Psoas muscle (tissue), 8 donors: ENCODE results near the gene CHST6. TPM values are rescaled to one million over a fixed set of nuclear protein-coding genes. Genes with fewer than 3 reads are reported as not detected.
"Not testable (repeated sequence)": the region's sequence is repeated elsewhere in the genome, so short reads cannot be mapped to it uniquely, and the experiment has no call there.

Experiments
- ATAC-seq, 4 donors: fragments of 200-7000 bp; cut with Tn5 transposase; one replicate each; pipeline ENCODE4 v1.9.1; 2020; ENCODE audit warnings: moderate library complexity in 3 of 4, mild to moderate bottlenecking in 2 of 4
- DNase-seq, 2 donors: peaks; one replicate each; pipeline ENCODE4 v3.0.0-alpha.2; 2020
- H3K27ac ChIP-seq: fragments of 200-600 bp; one replicate; pipeline ENCODE4 v1.8.0; 2022
- H3K27me3 ChIP-seq, 3 donors: fragments of 200-600 bp in 1 of 3; one replicate each; pipeline versions ENCODE4 v1.6.1 to v1.8.0; 2013 to 2022; ENCODE audit warnings: low read length in 2 of 3, mild to moderate bottlenecking in 2 of 3, moderate library complexity in 1 of 3; ENCODE audit not compliant: insufficient read depth in 3 of 3
- H3K36me3 ChIP-seq, 2 donors: fragments of 200-600 bp in 1 of 2; one replicate each; pipeline versions ENCODE4 v1.6.1 to v1.8.0; 2013 to 2022; ENCODE audit warnings: low read depth in 1 of 2, mild to moderate bottlenecking in 1 of 2, moderate library complexity in 1 of 2; ENCODE audit not compliant: insufficient read depth in 1 of 2
- H3K4me1 ChIP-seq: fragments of 200-600 bp; one replicate; pipeline ENCODE4 v1.8.0; 2022
- H3K4me3 ChIP-seq: fragments of 200-600 bp; one replicate; pipeline ENCODE4 v1.8.0; 2022; ENCODE audit warnings: mild to moderate bottlenecking
- H3K9me3 ChIP-seq: fragments of 200-600 bp; one replicate; pipeline ENCODE4 v1.8.0; 2022
- CTCF ChIP-seq: fragments of 200-600 bp; IDR thresholded peaks from one replicate; pipeline ENCODE4 v1.8.0; 2022; ENCODE audit warnings: antibody characterized with exemption
- WGBS, 3 donors: extraction: QIAGEN DNeasy Blood & Tissue Kit; methylation state at CpG; one replicate each; pipeline versions ENCODE4 v1.1.6 to v1.1.7; 2013; 5-methylcytosine and 5-hydroxymethylcytosine counted together
- intact Hi-C, 2 donors: fragments of 100-400 bp; cut with DNase I; formaldehyde crosslinking; loops; one replicate each; pipeline versions ENCODE4 v1.11.0 to v1.14.2; 2022
- polyA plus RNA-seq, 3 donors: library from polyadenylated mRNA; stranded (reverse); fragments of 200-250 nt; gene quantifications; one replicate each; pipeline ENCODE4 v1.2.3, GENCODE V29; 2013
- total RNA-seq, 4 donors: library from RNA; stranded (reverse); fragmentation: NEBNext Ultra II Directional in 2 of 4; extraction: Animal tissue kit (Norgen Biotek cat#: 25700) in 2 of 4; gene quantifications; one replicate each; pipeline versions ENCODE4 v1.2.1 to v1.2.4, GENCODE V29; 2021 to 2023
- donor health status: healthy with polysubstance abuse.
- donor health status: DM: no; HTN: no; CAD: no; lungs with moderate emphysema.
- donor health status: Bipolar disorder and iron deficiency.
- donor health status: healthy.
- donor health status: DM: yes; HTN: yes; CAD: no.
- donor health status: DM: no; HTN: no; CAD: no.
- donor health status: DM: no; HTN: no; CAD: no.
- donor health status: DM: yes; HTN: yes; CAD: no.

Gene CHST6
- total and polyA plus RNA-seq, 7 donors, result 0.01 to 5.8 (median 0.15) TPM

- intact Hi-C loops, result no loop called here
- no peak overlapping the region for H3K4me3 ChIP-seq
These were observed 31.0 kb upstream of the CHST6 start for GRCh38 chr16:75526032-75526790.

GRCh38 chr16:75519175-75519574 lies 23.9 kb upstream of the CHST6 start:
- Histone ChIP-seq H3K27me3 (no peaks in the 10 kb centered on the region), H3K9me3 (no peaks in the 10 kb centered on the region), H3K4me3 (no peak overlapping the region), H3K36me3 (no peaks in the 10 kb centered on the region), H3K4me1 (no peaks in the 10 kb centered on the region), H3K27ac (no peak overlapping the region)
- no peak for TF ChIP-seq CTCF
- intact Hi-C loops, result loop anchor here (2.0 to 5.0 kb wide), 2 partner anchors 48 kb away; partner anchors contain the start of gene GABARAPL2 (in 1 of the 2)
- DNase-seq, result no peak
- 90 to 93% (median 92%) methylated on average over 6 of the region's 6 CpGs for WGBS, 3 donors
- ATAC-seq, result no peak

More at GRCh38 chr16:75526032-75526790, 31.0 kb upstream of the CHST6 start:
- ATAC-seq (no peak), DNase-seq (no peak)
- 87 to 95% (median 87%) methylated on average over 5 of the region's 5 CpGs for WGBS, 3 donors
- Histone ChIP-seq H3K27me3 (no peaks in the 10 kb centered on the region), H3K27ac (no peak overlapping the region), H3K9me3 (no peaks in the 10 kb centered on the region), H3K36me3 (no peaks in the 10 kb centered on the region), H3K4me1 (no peaks in the 10 kb centered on the region)
- TF ChIP-seq CTCF, result no peak

- Histone ChIP-seq H3K4me3 (peak overlapping the region; percentile 99), H3K27ac (peak overlapping the region; percentile 98)
- intact Hi-C loops, result loop anchor here in 1 of 2 donors (2.0 to 5.0 kb wide), 2 partner anchors 44 to 51 kb away; partner anchors contain the start of gene GABARAPL2
- DNase-seq (peak; percentile 35 to 68), ATAC-seq (peak; percentile 32 to 64 (median 55))
- WGBS, 3 donors, result 6% methylated on average over 28 to 42 of the region's 42 CpGs
- H3K27me3 ChIP-seq, H3K36me3 ChIP-seq, H3K4me1 ChIP-seq, H3K9me3 ChIP-seq: not testable (repeated sequence)
These were observed 21.1 kb upstream of the CHST6 start for GRCh38 chr16:75516189-75516966.

GRCh38 chr16:75514296-75514695 lies 19.1 kb upstream of the CHST6 start:
- TF ChIP-seq CTCF, result no peak
- ATAC-seq, result no peak
- intact Hi-C loops, result no loop called here

GRCh38 chr16:75506574-75506973 lies 11.3 kb upstream of the CHST6 start:
- ATAC-seq (peak; percentile 78 to 89 (median 88)), DNase-seq (peak; percentile 48 to 63)
- intact Hi-C loops, result no loop called here
- no peaks in the 10 kb centered on the region for H3K27me3 ChIP-seq
- peak overlapping the region; percentile 12 for H3K27ac ChIP-seq
- no peak overlapping the region for H3K4me3 ChIP-seq
- no peaks in the 10 kb centered on the region for H3K9me3 ChIP-seq
- H3K36me3 ChIP-seq, result no peaks in the 10 kb centered on the region
- no peaks in the 10 kb centered on the region for H3K4me1 ChIP-seq
- no peak for TF ChIP-seq CTCF
- 6 to 14% (median 10%) methylated on average over 7 of the region's 7 CpGs for WGBS, 3 donors

More at GRCh38 chr16:75514296-75514695, 19.1 kb upstream of the CHST6 start:
- DNase-seq, result no peak
- Histone ChIP-seq H3K27me3 (no peaks in the 10 kb centered on the region), H3K9me3 (no peaks in the 10 kb centered on the region), H3K36me3 (no peaks in the 10 kb centered on the region), H3K4me1 (no peaks in the 10 kb centered on the region), H3K4me3 (no peak overlapping the region), H3K27ac (no peak overlapping the region)
- 94 to 96% (median 96%) methylated on average over 11 of the region's 11 CpGs for WGBS, 3 donors
